HL-60 (cell line): ENCODE results near the gene ANKRD13A.

Experiments used
- DNase-seq, 2 experiments: peaks; one replicate each; pipeline ENCODE4 v3.0.0-alpha.2; 2010 to 2020; ENCODE audit warnings: low read depth in 1 of 2, low spot score in 1 of 2
- H3K27ac ChIP-seq: fragments of 250-450 bp; sonication (Bioruptor Pico); replicated peaks from 2 replicates; pipeline ENCODE4 v1.5.1; 2020; ENCODE audit warnings: mild to moderate bottlenecking, moderate library complexity
- H3K27me3 ChIP-seq: fragments of 250-450 bp; sonication (Bioruptor Pico); 2 replicates; pipeline ENCODE4 v1.5.1; 2021; ENCODE audit warnings: mild to moderate bottlenecking, moderate library complexity; ENCODE audit not compliant: insufficient read depth, poor library complexity, severe bottlenecking
- H3K4me3 ChIP-seq: replicated peaks from 2 replicates; pipeline ENCODE4 v1.5.1; 2011; ENCODE audit warnings: mild to moderate bottlenecking, control low read depth, low read length; ENCODE audit not compliant: insufficient read depth
- GABPA ChIP-seq: IDR thresholded peaks from 2 replicates; pipeline ENCODE4 v1.6.1; 2012; ENCODE audit warnings: low read depth
- POLR2AphosphoS5 ChIP-seq: IDR thresholded peaks from 2 replicates; pipeline ENCODE4 v1.6.1; 2012; ENCODE audit warnings: low read depth
- SPI1 ChIP-seq: IDR thresholded peaks from 2 replicates; pipeline ENCODE4 v1.6.1; 2012; ENCODE audit warnings: low read depth, mild to moderate bottlenecking, borderline replicate concordance
- TF ChIP-seq, protein P1 (sequence below): IDR thresholded peaks from one replicate; pipeline ENCODE4 v1.5.1; 2011; ENCODE audit warnings: low read length, control low read depth, inconsistent platforms; ENCODE audit not compliant: insufficient read depth
- TF ChIP-seq, protein P2 (sequence below): IDR thresholded peaks from 2 replicates; pipeline ENCODE4 v1.6.1; 2012; ENCODE audit warnings: low read depth; ENCODE audit not compliant: insufficient replicate concordance

ANKRD13A gene

DNA sequence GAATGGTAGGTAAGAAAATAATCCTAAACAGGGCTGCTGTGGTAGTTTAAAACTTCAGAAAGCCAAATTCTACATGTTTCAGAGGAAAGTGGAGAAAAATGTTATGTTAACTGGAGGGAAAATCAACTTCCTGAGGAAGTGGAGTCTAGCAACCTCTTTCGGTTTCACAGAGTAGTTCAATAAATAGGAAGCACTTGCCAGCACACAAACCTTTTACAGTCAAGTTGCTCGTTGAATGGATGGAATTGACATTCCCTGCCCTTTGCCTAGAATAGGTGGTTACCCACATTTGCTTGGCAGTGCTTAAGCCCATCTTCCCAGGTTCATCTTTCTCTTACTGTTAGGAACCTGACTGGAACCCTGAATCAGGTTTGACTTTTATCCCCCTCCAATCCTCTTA lies 15.9 kb downstream of the ANKRD13A start:
- H3K27me3 ChIP-seq, result no peaks in the 10 kb centered on the region
- peak in 1 of 2 experiments; percentile 35 for DNase-seq
- H3K27ac ChIP-seq, result no peak overlapping the region
- TF ChIP-seq, protein P1, sequence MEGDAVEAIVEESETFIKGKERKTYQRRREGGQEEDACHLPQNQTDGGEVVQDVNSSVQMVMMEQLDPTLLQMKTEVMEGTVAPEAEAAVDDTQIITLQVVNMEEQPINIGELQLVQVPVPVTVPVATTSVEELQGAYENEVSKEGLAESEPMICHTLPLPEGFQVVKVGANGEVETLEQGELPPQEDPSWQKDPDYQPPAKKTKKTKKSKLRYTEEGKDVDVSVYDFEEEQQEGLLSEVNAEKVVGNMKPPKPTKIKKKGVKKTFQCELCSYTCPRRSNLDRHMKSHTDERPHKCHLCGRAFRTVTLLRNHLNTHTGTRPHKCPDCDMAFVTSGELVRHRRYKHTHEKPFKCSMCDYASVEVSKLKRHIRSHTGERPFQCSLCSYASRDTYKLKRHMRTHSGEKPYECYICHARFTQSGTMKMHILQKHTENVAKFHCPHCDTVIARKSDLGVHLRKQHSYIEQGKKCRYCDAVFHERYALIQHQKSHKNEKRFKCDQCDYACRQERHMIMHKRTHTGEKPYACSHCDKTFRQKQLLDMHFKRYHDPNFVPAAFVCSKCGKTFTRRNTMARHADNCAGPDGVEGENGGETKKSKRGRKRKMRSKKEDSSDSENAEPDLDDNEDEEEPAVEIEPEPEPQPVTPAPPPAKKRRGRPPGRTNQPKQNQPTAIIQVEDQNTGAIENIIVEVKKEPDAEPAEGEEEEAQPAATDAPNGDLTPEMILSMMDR, result peak; percentile 12
- TF ChIP-seq SPI1, result peak; percentile 85
- TF ChIP-seq GABPA, result no peak
- H3K4me3 ChIP-seq, result no peak overlapping the region

DNA sequence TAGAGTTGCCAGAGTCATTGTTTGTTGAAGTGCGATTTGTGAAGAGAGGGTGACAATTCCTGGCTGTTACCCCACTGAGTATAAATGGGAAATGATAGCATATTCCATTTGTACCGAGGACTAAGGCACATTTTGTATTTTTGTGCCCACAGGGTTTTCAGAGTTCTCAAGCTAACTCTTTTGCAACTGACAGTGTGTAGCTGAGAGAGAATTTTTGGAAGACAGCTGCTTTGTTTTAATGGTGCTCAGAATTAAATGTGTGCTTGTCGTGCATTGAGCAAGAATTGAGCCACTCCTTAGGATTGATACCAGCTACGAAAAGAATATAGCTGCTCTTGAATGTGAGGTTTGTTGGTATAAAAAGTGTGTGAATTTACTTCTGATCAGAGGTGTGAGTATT lies 21.7 kb downstream of the ANKRD13A start:
- DNase-seq, result no peak
- Histone ChIP-seq H3K27ac (no peak overlapping the region), H3K4me3 (no peak overlapping the region), H3K27me3 (no peaks in the 10 kb centered on the region)
- no peak for TF ChIP-seq GABPA
- TF ChIP-seq, protein P1, result no peak
- TF ChIP-seq SPI1, result no peak
- TF ChIP-seq POLR2AphosphoS5, result no peak

DNA sequence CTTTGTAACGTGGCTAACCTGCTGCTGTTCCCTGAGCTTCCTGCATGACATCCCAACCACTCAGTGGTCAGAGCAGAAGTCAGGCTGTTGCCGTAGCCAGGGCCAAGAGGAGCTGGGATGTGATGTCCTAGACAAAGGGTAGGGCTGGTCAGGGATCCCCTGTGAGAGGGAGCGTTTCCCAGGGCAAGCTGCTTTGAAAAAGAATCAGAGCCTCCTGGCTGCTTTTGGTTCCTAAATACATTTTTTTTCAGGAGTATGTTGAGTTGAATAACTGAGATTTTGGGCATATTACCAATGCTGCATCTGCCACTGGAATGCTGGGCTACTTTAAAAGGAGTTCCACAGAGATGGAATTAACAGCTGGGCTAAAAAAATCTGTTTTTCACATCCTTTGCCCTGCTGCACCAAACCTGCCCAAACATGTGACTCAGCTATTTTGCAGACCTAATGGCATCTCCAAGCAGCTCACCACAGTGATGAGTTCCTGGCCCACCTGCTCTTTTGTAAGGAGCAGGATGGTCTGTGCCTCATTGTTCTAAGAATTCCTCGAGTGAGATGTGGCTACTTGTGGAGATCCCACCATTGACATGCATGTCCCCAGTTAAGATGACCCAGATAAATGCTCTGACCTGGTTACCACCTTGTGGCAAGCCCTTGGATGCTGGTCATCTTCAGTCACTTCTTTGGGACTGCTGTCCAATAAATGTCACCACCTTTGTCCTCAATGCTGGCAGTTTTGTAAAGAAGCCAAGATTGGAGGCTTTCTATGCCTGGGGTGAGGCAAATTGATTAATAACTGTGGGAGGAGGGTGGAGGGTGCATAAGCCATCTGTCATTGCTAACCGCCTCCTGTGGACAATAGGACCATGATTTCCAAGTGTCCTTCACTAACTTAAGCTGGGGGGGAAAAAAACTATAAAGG lies 24.1 kb downstream of the ANKRD13A start:
- Histone ChIP-seq H3K27me3 (no peaks in the 10 kb centered on the region), H3K27ac (no peak overlapping the region), H3K4me3 (no peak overlapping the region)
- TF ChIP-seq, protein P2, sequence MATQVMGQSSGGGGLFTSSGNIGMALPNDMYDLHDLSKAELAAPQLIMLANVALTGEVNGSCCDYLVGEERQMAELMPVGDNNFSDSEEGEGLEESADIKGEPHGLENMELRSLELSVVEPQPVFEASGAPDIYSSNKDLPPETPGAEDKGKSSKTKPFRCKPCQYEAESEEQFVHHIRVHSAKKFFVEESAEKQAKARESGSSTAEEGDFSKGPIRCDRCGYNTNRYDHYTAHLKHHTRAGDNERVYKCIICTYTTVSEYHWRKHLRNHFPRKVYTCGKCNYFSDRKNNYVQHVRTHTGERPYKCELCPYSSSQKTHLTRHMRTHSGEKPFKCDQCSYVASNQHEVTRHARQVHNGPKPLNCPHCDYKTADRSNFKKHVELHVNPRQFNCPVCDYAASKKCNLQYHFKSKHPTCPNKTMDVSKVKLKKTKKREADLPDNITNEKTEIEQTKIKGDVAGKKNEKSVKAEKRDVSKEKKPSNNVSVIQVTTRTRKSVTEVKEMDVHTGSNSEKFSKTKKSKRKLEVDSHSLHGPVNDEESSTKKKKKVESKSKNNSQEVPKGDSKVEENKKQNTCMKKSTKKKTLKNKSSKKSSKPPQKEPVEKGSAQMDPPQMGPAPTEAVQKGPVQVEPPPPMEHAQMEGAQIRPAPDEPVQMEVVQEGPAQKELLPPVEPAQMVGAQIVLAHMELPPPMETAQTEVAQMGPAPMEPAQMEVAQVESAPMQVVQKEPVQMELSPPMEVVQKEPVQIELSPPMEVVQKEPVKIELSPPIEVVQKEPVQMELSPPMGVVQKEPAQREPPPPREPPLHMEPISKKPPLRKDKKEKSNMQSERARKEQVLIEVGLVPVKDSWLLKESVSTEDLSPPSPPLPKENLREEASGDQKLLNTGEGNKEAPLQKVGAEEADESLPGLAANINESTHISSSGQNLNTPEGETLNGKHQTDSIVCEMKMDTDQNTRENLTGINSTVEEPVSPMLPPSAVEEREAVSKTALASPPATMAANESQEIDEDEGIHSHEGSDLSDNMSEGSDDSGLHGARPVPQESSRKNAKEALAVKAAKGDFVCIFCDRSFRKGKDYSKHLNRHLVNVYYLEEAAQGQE, result no peak
- TF ChIP-seq SPI1, result no peak
- TF ChIP-seq POLR2AphosphoS5, result no peak
- no peak for TF ChIP-seq GABPA
- DNase-seq, result no peak

DNA sequence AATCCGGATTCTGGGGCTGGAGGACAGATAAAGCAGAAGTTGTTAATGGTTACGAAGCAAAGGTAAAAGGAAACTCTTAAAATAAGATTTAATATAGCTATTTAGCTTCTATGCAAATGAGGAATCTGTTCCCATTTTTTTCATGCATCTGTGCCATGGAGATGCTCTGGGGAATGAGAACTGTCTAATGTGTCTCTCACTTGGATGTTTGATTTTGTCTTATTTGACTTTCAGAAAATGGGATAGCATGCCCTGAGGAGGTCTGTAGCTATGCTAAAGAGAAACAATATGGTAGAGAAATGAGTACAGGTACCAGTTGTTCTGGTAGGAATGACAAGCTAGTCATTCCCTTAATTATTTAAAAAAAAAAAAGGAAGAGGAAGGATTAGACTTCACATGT lies 24.8 kb downstream of the ANKRD13A start:
- no peak overlapping the region for H3K27ac ChIP-seq
- H3K27me3 ChIP-seq, result no peaks in the 10 kb centered on the region
- no peak for DNase-seq
- H3K4me3 ChIP-seq, result no peak overlapping the region
- TF ChIP-seq, protein P2, result no peak
- TF ChIP-seq POLR2AphosphoS5 (no peak), SPI1 (no peak), GABPA (no peak)
- TF ChIP-seq, protein P1, result no peak
